Measurements from ENCODE around the gene ACTMAP.

The ACTMAP gene

GRCh38 chr19:40724855-40725254, 25.4 kb downstream of the ACTMAP start:
- Histone ChIP-seq H3K9ac (ENCODE audit: low read depth, low read length) (no peak overlapping the region), H3K9me3 (ENCODE audit: control insufficient read depth, insufficient read depth, low read length) (no peaks in the 10 kb centered on the region), H3K36me3 (ENCODE audit: insufficient read depth, low read length) (peaks cover 5% of the 10 kb centered on the region), H3K4me1 (ENCODE audit: insufficient read depth, low read length) (no peaks in the 10 kb centered on the region)

- Histone ChIP-seq H3K4me1 (ENCODE audit: insufficient read depth, low read length) (no peaks in the 10 kb centered on the region), H3K9ac (ENCODE audit: low read depth, low read length) (no peak overlapping the region), H3K36me3 (ENCODE audit: insufficient read depth, low read length) (peaks cover 5% of the 10 kb centered on the region), H3K9me3 (ENCODE audit: control insufficient read depth, insufficient read depth, low read length) (no peaks in the 10 kb centered on the region)
Measured at GRCh38 chr19:40724315-40724714, 26.0 kb downstream of the ACTMAP start.

GRCh38 chr19:40723661-40724254, 26.5 kb downstream of the ACTMAP start:
- H3K36me3 ChIP-seq (ENCODE audit: insufficient read depth, low read length): peaks cover 5% of the 10 kb centered on the region
- H3K9ac ChIP-seq (ENCODE audit: low read depth, low read length): no peak overlapping the region
- H3K4me1 ChIP-seq (ENCODE audit: insufficient read depth, low read length): no peaks in the 10 kb centered on the region
- no peaks in the 10 kb centered on the region for H3K9me3 ChIP-seq (ENCODE audit: control insufficient read depth, insufficient read depth, low read length)

GRCh38 chr19:40721936-40722661, 28.2 kb downstream of the ACTMAP start:
- Histone ChIP-seq H3K9me3 (ENCODE audit: control insufficient read depth, insufficient read depth, low read length) (no peaks in the 10 kb centered on the region), H3K36me3 (ENCODE audit: insufficient read depth, low read length) (no peaks in the 10 kb centered on the region; the same call in 1 of the 2 replicates), H3K9ac (ENCODE audit: low read depth, low read length) (no peak overlapping the region), H3K4me1 (ENCODE audit: insufficient read depth, low read length) (no peaks in the 10 kb centered on the region)

- H3K9ac ChIP-seq (ENCODE audit: low read depth, low read length): no peak overlapping the region
- no peaks in the 10 kb centered on the region; the same call in 1 of the 2 replicates for H3K36me3 ChIP-seq (ENCODE audit: insufficient read depth, low read length)
- H3K9me3 ChIP-seq (ENCODE audit: control insufficient read depth, insufficient read depth, low read length): no peaks in the 10 kb centered on the region
- H3K4me1 ChIP-seq (ENCODE audit: insufficient read depth, low read length): no peaks in the 10 kb centered on the region
Measured at GRCh38 chr19:40721140-40721486, 29.2 kb downstream of the ACTMAP start.

- no peaks in the 10 kb centered on the region; the same call in 1 of the 2 replicates for H3K4me1 ChIP-seq (ENCODE audit: insufficient read depth, low read length)
- no peaks in the 10 kb centered on the region; the same call in 1 of the 2 replicates for H3K36me3 ChIP-seq (ENCODE audit: insufficient read depth, low read length)
- no peaks in the 10 kb centered on the region for H3K9me3 ChIP-seq (ENCODE audit: control insufficient read depth, insufficient read depth, low read length)
- H3K9ac ChIP-seq (ENCODE audit: low read depth, low read length): peak overlapping the region; percentile 94; the same call in 1 of the 2 replicates
Measured at GRCh38 chr19:40719414-40719894, 30.8 kb downstream of the ACTMAP start.

GRCh38 chr19:40718774-40719391, 31.4 kb downstream of the ACTMAP start:
- peak overlapping the region; percentile 94 for H3K9ac ChIP-seq (ENCODE audit: low read depth, low read length)
- no peaks in the 10 kb centered on the region; the same call in 1 of the 2 replicates for H3K36me3 ChIP-seq (ENCODE audit: insufficient read depth, low read length)
- H3K4me1 ChIP-seq (ENCODE audit: insufficient read depth, low read length): no peaks in the 10 kb centered on the region; the same call in 1 of the 2 replicates

GRCh38 chr19:40717880-40718773, 32.1 kb downstream of the ACTMAP start:
- no peaks in the 10 kb centered on the region; the same call in 1 of the 2 replicates for H3K36me3 ChIP-seq (ENCODE audit: insufficient read depth, low read length)
- peak overlapping the region; percentile 94; the same call in 1 of the 2 replicates for H3K9ac ChIP-seq (ENCODE audit: low read depth, low read length)
- no peaks in the 10 kb centered on the region; the same call in 1 of the 2 replicates for H3K4me1 ChIP-seq (ENCODE audit: insufficient read depth, low read length)
- no peaks in the 10 kb centered on the region for H3K9me3 ChIP-seq (ENCODE audit: control insufficient read depth, insufficient read depth, low read length)

More at GRCh38 chr19:40718774-40719391, 31.4 kb downstream of the ACTMAP start:
- no peaks in the 10 kb centered on the region for H3K9me3 ChIP-seq (ENCODE audit: control insufficient read depth, insufficient read depth, low read length)

- Histone ChIP-seq H3K4me1 (ENCODE audit: insufficient read depth, low read length) (no peaks in the 10 kb centered on the region; the same call in 1 of the 2 replicates), H3K9me3 (ENCODE audit: control insufficient read depth, insufficient read depth, low read length) (no peaks in the 10 kb centered on the region), H3K36me3 (ENCODE audit: insufficient read depth, low read length) (peaks cover 4% of the 10 kb centered on the region; the same call in 1 of the 2 replicates), H3K9ac (ENCODE audit: low read depth, low read length) (peak overlapping the region; percentile 94)
Measured at GRCh38 chr19:40717325-40717879, 32.9 kb downstream of the ACTMAP start.

GRCh38 chr19:40716482-40717324, 33.6 kb downstream of the ACTMAP start, which contains the start of the genes COQ8B and ITPKC:
Gene COQ8B, minus strand, starts transcription at chr19:40716886. Its CDS starts 2,254 bp downstream, at chr19:40714632.
Gene ITPKC, plus strand, starts transcription at chr19:40717112. Its CDS starts 24 bp downstream, at chr19:40717136.
- Histone ChIP-seq H3K9ac (ENCODE audit: low read depth, low read length) (peak within 1 kb of the TSS; percentile 94), H3K9me3 (ENCODE audit: control insufficient read depth, insufficient read depth, low read length) (no peaks in the 10 kb centered on the region), H3K36me3 (ENCODE audit: insufficient read depth, low read length) (0 out of 2 replicates have a peak, but pooled peaks cover 4% of the 10 kb centered on the region), H3K4me1 (ENCODE audit: insufficient read depth, low read length) (no peaks in the 10 kb centered on the region; the same call in 1 of the 2 replicates)

GRCh38 chr19:40716031-40716481, 34.2 kb downstream of the ACTMAP start:
- H3K4me1 ChIP-seq (ENCODE audit: insufficient read depth, low read length): no peaks in the 10 kb centered on the region; the same call in 1 of the 2 replicates
- H3K9me3 ChIP-seq (ENCODE audit: control insufficient read depth, insufficient read depth, low read length): no peaks in the 10 kb centered on the region
- peak overlapping the region; percentile 94 for H3K9ac ChIP-seq (ENCODE audit: low read depth, low read length)
- 0 out of 2 replicates have a peak, but pooled peaks cover 4% of the 10 kb centered on the region for H3K36me3 ChIP-seq (ENCODE audit: insufficient read depth, low read length)

- no peaks in the 10 kb centered on the region for H3K9me3 ChIP-seq (ENCODE audit: control insufficient read depth, insufficient read depth, low read length)
- H3K4me1 ChIP-seq (ENCODE audit: insufficient read depth, low read length): no peaks in the 10 kb centered on the region; the same call in 1 of the 2 replicates
- peak overlapping the region; percentile 94 for H3K9ac ChIP-seq (ENCODE audit: low read depth, low read length)
- peaks cover 7% of the 10 kb centered on the region; the same call in 1 of the 2 replicates for H3K36me3 ChIP-seq (ENCODE audit: insufficient read depth, low read length)
Measured at GRCh38 chr19:40714441-40715299, 35.6 kb downstream of the ACTMAP start.

Measured in ES-I3 (cell line).